GM18870 (cell line): Measurements from ENCODE around the gene EVI2A.

ENCODE experiments used
- ATAC-seq: cut with Tn5 transposase; IDR thresholded peaks from one replicate; pipeline ENCODE4 v1.9.1; 2021; ENCODE audit warnings: moderate library complexity; ENCODE audit not compliant: unreplicated experiment

EVI2A gene

DNA sequence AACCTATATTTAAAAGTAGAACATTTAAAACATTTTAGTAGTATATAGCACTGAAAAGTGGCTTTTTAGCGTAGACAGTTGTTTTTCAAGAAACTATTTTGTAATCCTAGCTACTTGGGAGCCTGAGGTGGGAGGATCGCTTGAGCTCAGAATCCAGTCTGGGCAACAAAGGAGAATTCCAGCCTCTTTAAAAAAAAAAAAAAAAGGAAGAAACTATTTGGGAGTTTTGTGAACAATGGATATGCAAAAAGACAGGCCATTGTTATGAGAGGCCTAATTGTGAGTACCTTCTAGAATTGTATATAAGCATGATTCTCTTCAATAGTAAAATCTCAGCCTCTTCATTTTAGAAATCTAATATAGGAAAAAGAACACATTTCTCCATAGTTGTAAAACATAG lies 42.0 kb downstream of the EVI2A start:
- ATAC-seq: no peak

DNA sequence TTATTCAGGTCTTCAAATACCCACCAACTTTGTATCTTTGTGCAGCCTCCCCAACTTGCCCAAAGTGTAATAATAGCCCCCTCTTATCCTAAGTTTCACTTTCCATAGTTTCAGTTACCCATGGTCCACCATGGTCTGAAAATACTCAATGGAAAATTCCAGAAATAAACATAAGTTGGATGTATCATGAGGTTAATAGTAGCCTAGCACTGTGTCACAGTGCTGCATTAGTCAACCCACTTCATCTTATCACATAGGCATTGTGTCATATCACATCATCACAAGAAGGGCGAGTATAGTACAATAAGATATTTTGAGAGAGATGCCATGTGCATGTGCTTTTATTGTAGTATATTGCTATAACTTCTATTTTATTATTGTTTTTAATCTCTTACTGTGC lies 46.3 kb downstream of the EVI2A start:
- ATAC-seq: no peak

DNA sequence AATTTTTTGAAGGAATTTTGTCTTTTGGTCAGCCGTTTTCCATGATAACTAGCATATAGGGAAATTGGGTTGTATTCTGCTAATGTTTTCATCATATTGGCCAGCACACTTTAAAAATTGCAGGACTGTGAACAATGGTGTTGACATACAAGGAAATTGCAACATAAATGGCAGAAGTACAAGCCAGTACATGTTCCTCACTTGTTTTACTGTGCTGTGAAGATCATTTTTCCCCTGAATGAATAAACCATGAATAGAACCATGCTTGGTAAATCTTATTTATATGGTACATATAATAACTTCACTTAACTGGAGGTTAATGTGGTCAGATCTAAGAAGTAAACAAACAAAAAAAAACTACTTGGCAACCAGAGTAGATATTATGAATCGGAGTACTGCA lies 47.2 kb downstream of the EVI2A start:
- ATAC-seq: no peak

DNA sequence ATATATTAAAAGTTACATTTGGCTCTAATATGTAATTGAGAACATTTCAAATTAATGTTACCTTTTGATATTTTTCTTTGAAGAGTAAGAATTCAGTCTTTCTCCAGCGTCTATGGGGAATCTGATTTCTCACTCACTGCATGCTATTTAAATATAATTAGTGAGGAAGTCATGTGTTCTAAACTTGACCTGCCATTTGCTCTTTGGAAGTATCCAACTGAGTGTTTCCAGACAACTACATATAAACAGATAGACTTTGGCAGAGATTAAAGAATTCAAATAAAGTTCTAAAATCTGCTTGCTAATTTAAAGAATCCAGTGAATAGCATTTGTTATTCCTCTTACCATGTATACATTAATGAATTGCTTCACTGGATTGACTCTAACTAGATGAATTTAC lies 47.9 kb downstream of the EVI2A start:
- ATAC-seq: no peak

- ATAC-seq: no peak
Observed at GRCh38 chr17:31272803-31273202, 48.6 kb downstream of the EVI2A start.

- ATAC-seq: no peak
Observed at GRCh38 chr17:31272236-31272635, 49.2 kb downstream of the EVI2A start.

DNA sequence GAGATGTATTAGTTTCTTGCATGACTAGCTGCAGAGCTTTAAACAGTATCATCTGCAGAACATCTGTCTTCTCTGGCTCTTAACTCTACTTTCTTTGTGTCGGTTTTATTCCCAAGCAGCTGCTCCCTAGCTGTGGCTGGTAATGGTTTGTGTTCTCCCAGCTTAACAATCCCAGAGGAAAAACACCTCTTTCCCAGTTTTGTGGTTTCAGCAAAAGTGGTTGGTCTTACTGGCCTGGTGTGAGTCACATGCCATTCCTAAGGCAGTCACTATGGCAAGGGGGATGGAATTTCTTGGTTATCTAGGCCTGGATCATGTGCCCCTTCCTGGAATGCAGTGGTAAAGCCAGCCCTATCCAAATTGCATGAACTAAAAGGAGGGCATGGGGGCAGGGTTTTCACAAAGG lies 51.8 kb downstream of the EVI2A start:
- ATAC-seq: no peak

DNA sequence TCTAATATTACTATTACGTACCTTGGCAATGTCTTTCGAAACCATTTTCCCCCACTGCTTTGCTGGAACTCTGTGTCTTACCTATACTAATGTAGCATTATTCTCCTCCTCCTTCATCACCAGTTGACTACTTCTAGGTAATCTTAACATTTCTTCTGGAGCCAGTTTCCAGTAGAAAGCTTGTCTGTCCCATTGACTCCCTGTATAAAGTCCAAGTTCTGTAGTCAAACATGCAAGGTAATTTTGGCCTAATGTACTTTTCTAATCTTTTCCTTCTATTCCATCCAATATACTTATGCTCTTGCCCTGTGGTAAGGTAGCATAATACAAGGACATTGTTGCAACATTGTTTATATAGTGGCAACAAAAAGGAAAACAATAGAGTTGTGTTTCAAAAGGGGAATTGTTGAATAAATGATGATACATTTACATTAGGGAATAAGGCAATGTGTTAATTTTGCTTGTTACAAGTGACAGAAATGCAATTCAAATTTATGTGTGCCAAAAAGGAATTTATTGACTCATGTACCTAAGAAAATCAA lies 52.3 kb downstream of the EVI2A start:
- ATAC-seq: no peak
